ENCODE data around the gene PROSER2. TPM values are rescaled to one million over a fixed set of nuclear protein-coding genes. Genes with fewer than 3 reads are reported as not detected.

Gene PROSER2
- total and polyA plus RNA-seq, 2 donors (not counting 1 experiment from before 2014, with no cell fraction given) = 0.07 TPM; not detected in 1

DNA sequence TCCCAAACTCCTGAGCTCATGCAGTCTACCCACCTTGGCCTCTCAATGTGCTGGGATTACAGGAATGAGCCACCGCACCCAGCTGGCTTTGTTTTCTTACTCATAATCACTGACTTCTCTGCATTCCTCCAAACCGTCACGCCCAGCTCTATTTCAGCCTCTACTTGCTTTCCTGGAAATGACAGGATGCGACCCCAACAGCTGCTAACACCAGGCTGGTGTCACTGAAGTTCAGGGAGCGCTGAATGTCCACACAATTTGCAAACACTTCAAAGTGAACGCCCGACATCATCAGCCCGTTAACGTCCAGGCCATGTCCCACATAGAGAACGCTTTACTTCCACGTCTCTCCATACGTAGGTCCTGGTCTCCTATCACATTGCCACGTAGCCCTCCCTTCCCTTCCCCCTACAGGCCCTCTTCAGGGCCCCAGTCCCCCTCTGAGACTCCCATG lies 12.8 kb upstream of the PROSER2 start:
- Histone ChIP-seq H3K9ac (ENCODE audit: low read length) (no peak overlapping the region), H3K27me3 (replicated peaks in 1 of 4; ENCODE audit: control extremely low read depth in 1 of 4, control insufficient read depth in 3 of 4, insufficient read depth in 4 of 4, low read length in 3 of 4) (no peaks in the 10 kb centered on the region), H3K4me2 (replicated peaks; ENCODE audit: low read depth, low read length, poor library complexity, severe bottlenecking) (no peak overlapping the region), H4K20me1 (ENCODE audit: control insufficient read depth, insufficient read depth, low read length, poor library complexity, severe bottlenecking) (no peaks in the 10 kb centered on the region), H3K4me1 (ENCODE audit: control insufficient read depth in 2 of 2, insufficient read depth in 2 of 2, low read length in 2 of 2) (no peaks in the 10 kb centered on the region), H2AFZ (ENCODE audit: insufficient read depth, low read depth, low read length, poor library complexity, severe bottlenecking) (no peak overlapping the region), H3K4me3 (ENCODE audit: control extremely low read depth in 1 of 5, extremely low read depth in 1 of 5, insufficient read depth in 1 of 5, low read depth in 2 of 5, low read length in 4 of 5) (no peak overlapping the region), H3K36me3 (replicated peaks in 1 of 2; ENCODE audit: control extremely low read depth in 1 of 2, control insufficient read depth in 1 of 2, extremely low read depth in 1 of 2, insufficient read depth in 2 of 2, low read length in 1 of 2) (no peaks in the 10 kb centered on the region), H3K79me2 (ENCODE audit: control insufficient read depth, insufficient read depth, low read length) (no peaks in the 10 kb centered on the region), H3K27ac (ENCODE audit: low read length in 2 of 2) (no peak overlapping the region), H3K9me3 (ENCODE audit: control extremely low read depth in 1 of 3, control insufficient read depth in 2 of 3, insufficient read depth in 1 of 3, low read length in 2 of 3) (no peaks in the 10 kb centered on the region)
- DNase-seq (no peak), ATAC-seq (ENCODE audit: low read depth) (no peak)
- Mint-ChIP-seq H3K27ac (no peak overlapping the region), H3K4me1 (no peaks in the 10 kb centered on the region), H3K4me3 (no peak overlapping the region), H3K27me3 (peaks cover 33% of the 10 kb centered on the region), H3K9me3 (ENCODE audit: insufficient read depth) (no peaks in the 10 kb centered on the region)
- 93% methylated on average over 13 of the region's 13 CpGs for WGBS (ENCODE audit: insufficient coverage)
- ChIA-PET CTCF (interaction anchor here (1.2 kb wide), 1 partner anchor 10 kb away, joined by 3 read pairs; no protein-coding TSS in a partner anchor), POLR2A (no interaction called here)
- intact Hi-C loops (cut with micrococcal nuclease) = no loop called here
- TF ChIP-seq EZH2 (IDR thresholded peaks at IDR 0.05; ENCODE audit: borderline replicate concordance, insufficient read depth, low read depth, low read length, poor library complexity, severe bottlenecking) = no peak
- TF ChIP-seq, protein P1, sequence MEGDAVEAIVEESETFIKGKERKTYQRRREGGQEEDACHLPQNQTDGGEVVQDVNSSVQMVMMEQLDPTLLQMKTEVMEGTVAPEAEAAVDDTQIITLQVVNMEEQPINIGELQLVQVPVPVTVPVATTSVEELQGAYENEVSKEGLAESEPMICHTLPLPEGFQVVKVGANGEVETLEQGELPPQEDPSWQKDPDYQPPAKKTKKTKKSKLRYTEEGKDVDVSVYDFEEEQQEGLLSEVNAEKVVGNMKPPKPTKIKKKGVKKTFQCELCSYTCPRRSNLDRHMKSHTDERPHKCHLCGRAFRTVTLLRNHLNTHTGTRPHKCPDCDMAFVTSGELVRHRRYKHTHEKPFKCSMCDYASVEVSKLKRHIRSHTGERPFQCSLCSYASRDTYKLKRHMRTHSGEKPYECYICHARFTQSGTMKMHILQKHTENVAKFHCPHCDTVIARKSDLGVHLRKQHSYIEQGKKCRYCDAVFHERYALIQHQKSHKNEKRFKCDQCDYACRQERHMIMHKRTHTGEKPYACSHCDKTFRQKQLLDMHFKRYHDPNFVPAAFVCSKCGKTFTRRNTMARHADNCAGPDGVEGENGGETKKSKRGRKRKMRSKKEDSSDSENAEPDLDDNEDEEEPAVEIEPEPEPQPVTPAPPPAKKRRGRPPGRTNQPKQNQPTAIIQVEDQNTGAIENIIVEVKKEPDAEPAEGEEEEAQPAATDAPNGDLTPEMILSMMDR (IDR thresholded peaks at IDR 0.05) = no peak

DNA sequence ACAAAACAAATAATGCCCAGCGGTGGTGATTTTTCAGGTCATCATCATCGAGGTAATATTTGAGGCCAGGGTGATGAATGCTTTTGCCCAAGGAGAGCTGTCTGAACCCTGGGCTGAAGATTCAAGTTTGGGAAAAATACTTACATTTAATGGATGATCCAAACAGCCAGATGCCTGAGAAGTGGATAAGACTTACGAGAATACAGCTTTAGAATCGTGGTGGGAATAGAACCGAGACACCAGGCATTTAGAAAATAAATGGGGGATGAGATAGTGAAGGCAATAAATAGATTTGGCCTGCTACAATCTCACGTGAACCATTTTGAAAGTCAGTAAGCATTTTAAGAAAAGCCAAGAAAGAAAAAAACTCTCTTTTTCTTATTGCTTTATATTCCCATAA lies 12.2 kb upstream of the PROSER2 start:
- ChIA-PET POLR2A (no interaction called here), CTCF (interaction anchor here (1.2 kb wide), 1 partner anchor 10 kb away, joined by 3 read pairs; no protein-coding TSS in a partner anchor)
- H3K9ac ChIP-seq (ENCODE audit: low read length) = no peak overlapping the region
- H3K4me2 ChIP-seq (replicated peaks; ENCODE audit: low read depth, low read length, poor library complexity, severe bottlenecking) = no peak overlapping the region
- intact Hi-C loops (cut with micrococcal nuclease) = no loop called here
- WGBS (ENCODE audit: insufficient coverage) = 100% methylated on average over 2 of the region's 6 CpGs
- TF ChIP-seq, protein P1 (IDR thresholded peaks at IDR 0.05) = no peak
- TF ChIP-seq EZH2 (IDR thresholded peaks at IDR 0.05; ENCODE audit: borderline replicate concordance, insufficient read depth, low read depth, low read length, poor library complexity, severe bottlenecking) = no peak
- no peaks in the 10 kb centered on the region for H3K9me3 ChIP-seq (ENCODE audit: control extremely low read depth in 1 of 3, control insufficient read depth in 2 of 3, insufficient read depth in 1 of 3, low read length in 2 of 3)
- Mint-ChIP-seq H3K9me3 (ENCODE audit: insufficient read depth) (no peaks in the 10 kb centered on the region), H3K27me3 (peaks cover 30% of the 10 kb centered on the region), H3K4me1 (no peaks in the 10 kb centered on the region), H3K27ac (no peak overlapping the region), H3K4me3 (no peak overlapping the region)
- H3K4me1 ChIP-seq (ENCODE audit: control insufficient read depth in 2 of 2, insufficient read depth in 2 of 2, low read length in 2 of 2) = no peaks in the 10 kb centered on the region
- H3K36me3 ChIP-seq (replicated peaks in 1 of 2; ENCODE audit: control extremely low read depth in 1 of 2, control insufficient read depth in 1 of 2, extremely low read depth in 1 of 2, insufficient read depth in 2 of 2, low read length in 1 of 2) = no peaks in the 10 kb centered on the region
- no peaks in the 10 kb centered on the region for H4K20me1 ChIP-seq (ENCODE audit: control insufficient read depth, insufficient read depth, low read length, poor library complexity, severe bottlenecking)
- no peak for DNase-seq
- no peak overlapping the region for H3K4me3 ChIP-seq (ENCODE audit: control extremely low read depth in 1 of 5, extremely low read depth in 1 of 5, insufficient read depth in 1 of 5, low read depth in 2 of 5, low read length in 4 of 5)
- no peaks in the 10 kb centered on the region for H3K79me2 ChIP-seq (ENCODE audit: control insufficient read depth, insufficient read depth, low read length)
- no peak for ATAC-seq (ENCODE audit: low read depth)
- no peaks in the 10 kb centered on the region for H3K27me3 ChIP-seq (replicated peaks in 1 of 4; ENCODE audit: control extremely low read depth in 1 of 4, control insufficient read depth in 3 of 4, insufficient read depth in 4 of 4, low read length in 3 of 4)
- H2AFZ ChIP-seq (ENCODE audit: insufficient read depth, low read depth, low read length, poor library complexity, severe bottlenecking) = no peak overlapping the region
- no peak overlapping the region for H3K27ac ChIP-seq (ENCODE audit: low read length in 2 of 2)
